ENCODE measurements around the gene MYH6. TPM values are rescaled to one million over a fixed set of nuclear protein-coding genes. Genes with fewer than 3 reads are reported as not detected.
A peak's percentile ranks its signal among the peaks of the same experiment; 100 is the strongest.

The MYH6 gene
- total RNA-seq, 1 donor from 2014 or later, result 0.24 TPM

- no peaks in the 10 kb centered on the region for H3K9me3 Mint-ChIP-seq
Measured at GRCh38 chr14:23339506-23340268, 68.4 kb downstream of the MYH6 start.

DNA sequence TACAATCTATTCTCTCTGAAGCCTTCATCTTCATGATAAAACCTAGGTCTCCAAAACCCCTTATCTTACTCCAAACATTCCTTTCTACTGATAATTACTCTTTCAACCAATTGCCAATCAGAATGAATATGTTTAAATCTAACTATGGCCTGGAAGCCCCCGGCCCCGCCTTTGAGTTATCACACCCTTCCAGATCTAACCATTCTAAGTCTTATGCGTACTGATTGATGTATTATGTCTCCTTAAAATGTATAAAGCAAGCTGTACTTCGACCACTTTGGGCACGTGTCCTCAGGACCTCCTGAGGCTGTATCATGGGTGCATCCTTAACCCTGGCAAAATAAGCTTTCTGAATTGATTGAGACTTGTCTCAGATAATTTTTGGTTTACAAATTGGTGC lies 72.5 kb downstream of the MYH6 start:
- no peak for DNase-seq (ENCODE audit: extremely low spot score, unreplicated experiment)
- TF ChIP-seq, protein P1, sequence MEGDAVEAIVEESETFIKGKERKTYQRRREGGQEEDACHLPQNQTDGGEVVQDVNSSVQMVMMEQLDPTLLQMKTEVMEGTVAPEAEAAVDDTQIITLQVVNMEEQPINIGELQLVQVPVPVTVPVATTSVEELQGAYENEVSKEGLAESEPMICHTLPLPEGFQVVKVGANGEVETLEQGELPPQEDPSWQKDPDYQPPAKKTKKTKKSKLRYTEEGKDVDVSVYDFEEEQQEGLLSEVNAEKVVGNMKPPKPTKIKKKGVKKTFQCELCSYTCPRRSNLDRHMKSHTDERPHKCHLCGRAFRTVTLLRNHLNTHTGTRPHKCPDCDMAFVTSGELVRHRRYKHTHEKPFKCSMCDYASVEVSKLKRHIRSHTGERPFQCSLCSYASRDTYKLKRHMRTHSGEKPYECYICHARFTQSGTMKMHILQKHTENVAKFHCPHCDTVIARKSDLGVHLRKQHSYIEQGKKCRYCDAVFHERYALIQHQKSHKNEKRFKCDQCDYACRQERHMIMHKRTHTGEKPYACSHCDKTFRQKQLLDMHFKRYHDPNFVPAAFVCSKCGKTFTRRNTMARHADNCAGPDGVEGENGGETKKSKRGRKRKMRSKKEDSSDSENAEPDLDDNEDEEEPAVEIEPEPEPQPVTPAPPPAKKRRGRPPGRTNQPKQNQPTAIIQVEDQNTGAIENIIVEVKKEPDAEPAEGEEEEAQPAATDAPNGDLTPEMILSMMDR (conservative IDR thresholded peaks at IDR 0.05), result no peak
- H3K4me3 Mint-ChIP-seq, result no peak overlapping the region
- no peaks in the 10 kb centered on the region for H3K9me3 Mint-ChIP-seq
- no peak overlapping the region for H3K27ac Mint-ChIP-seq
- no peaks in the 10 kb centered on the region for H3K36me3 Mint-ChIP-seq
- no peaks in the 10 kb centered on the region for H3K4me1 Mint-ChIP-seq (ENCODE audit: unreplicated experiment)
- peaks cover 10% of the 10 kb centered on the region for H3K27me3 Mint-ChIP-seq

More at GRCh38 chr14:23339506-23340268, 68.4 kb downstream of the MYH6 start:
- no peaks in the 10 kb centered on the region for H3K36me3 Mint-ChIP-seq
- H3K27me3 Mint-ChIP-seq, result peaks cover 11% of the 10 kb centered on the region
- H3K27ac Mint-ChIP-seq, result no peak overlapping the region
- TF ChIP-seq, protein P1 (conservative IDR thresholded peaks at IDR 0.05), result no peak
- H3K4me1 Mint-ChIP-seq (ENCODE audit: unreplicated experiment), result no peaks in the 10 kb centered on the region
- DNase-seq (ENCODE audit: extremely low spot score, unreplicated experiment), result no peak
- no peak overlapping the region for H3K4me3 Mint-ChIP-seq

Small RNA genes within 50 kb of the gene (microRNA-seq; reads per million reads assigned to microRNA genes)
- 3.0 reads per million, percentile 5 among the genes with 10 or more reads in this experiment for gene MIR208A
- not detected for gene MIR208B

Other genes starting within 250 kb of the MYH6 start
- 56.1 and 56.7 TPM in 2 replicates for gene SLC7A8, start 224.6 kb downstream of the MYH6 start, total RNA-seq (ENCODE audit: low replicate concordance)
- not detected in 2 replicates for gene RNF212B, start 170.3 kb downstream of the MYH6 start, total RNA-seq (ENCODE audit: low replicate concordance)
- 15.9 and 19.5 TPM in 2 replicates for gene HOMEZ, start 122.1 kb downstream of the MYH6 start, total RNA-seq (ENCODE audit: low replicate concordance)
- 10.1 and 16.7 TPM in 2 replicates for gene PPP1R3E, start 105.4 kb downstream of the MYH6 start, total RNA-seq (ENCODE audit: low replicate concordance)
- 21.0 and 22.5 TPM in 2 replicates for gene BCL2L2, start 101.4 kb downstream of the MYH6 start, total RNA-seq (ENCODE audit: low replicate concordance)
- 202 and 337 TPM in 2 replicates for gene PABPN1, start 86.8 kb downstream of the MYH6 start, total RNA-seq (ENCODE audit: low replicate concordance)
- 16.8 and 52.5 TPM in 2 replicates for gene SLC22A17, start 55.4 kb downstream of the MYH6 start, total RNA-seq (ENCODE audit: low replicate concordance)
- gene EFS, start 43.1 kb downstream of the MYH6 start, total RNA-seq (ENCODE audit: low replicate concordance), result 41.0 and 59.3 TPM in 2 replicates
- not detected in 2 replicates for gene IL25, start 35.5 kb downstream of the MYH6 start, total RNA-seq (ENCODE audit: low replicate concordance)
- 0.19 TPM in 1 of 2 replicates, not detected in the other for gene CMTM5, start 31.2 kb downstream of the MYH6 start, total RNA-seq (ENCODE audit: low replicate concordance)
- gene MYH7, start 27.4 kb upstream of the MYH6 start, total RNA-seq (ENCODE audit: low replicate concordance), result 0.14 TPM in 1 of 2 replicates, not detected in the other
- gene NGDN, start 61.4 kb upstream of the MYH6 start, total RNA-seq (ENCODE audit: low replicate concordance), result 36.5 and 51.1 TPM in 2 replicates
- gene ZFHX2, start 143.5 kb upstream of the MYH6 start, total RNA-seq (ENCODE audit: low replicate concordance), result 5.6 and 11.1 TPM in 2 replicates
- gene THTPA, start 148.0 kb upstream of the MYH6 start, total RNA-seq (ENCODE audit: low replicate concordance), result 14.3 and 16.4 TPM in 2 replicates
- 156 and 170 TPM in 2 replicates for gene AP1G2, start 159.5 kb upstream of the MYH6 start, total RNA-seq (ENCODE audit: low replicate concordance)
- 0.33 and 8.3 TPM in 2 replicates for gene JPH4, start 170.5 kb upstream of the MYH6 start, total RNA-seq (ENCODE audit: low replicate concordance)
- 1.4 and 3.3 TPM in 2 replicates for gene DHRS2, start 228.1 kb upstream of the MYH6 start, total RNA-seq (ENCODE audit: low replicate concordance)

Measured in type B pancreatic cell (in vitro differentiated cells).